ENCODE measurements around the gene ADRB1.

Gene ADRB1

DNA sequence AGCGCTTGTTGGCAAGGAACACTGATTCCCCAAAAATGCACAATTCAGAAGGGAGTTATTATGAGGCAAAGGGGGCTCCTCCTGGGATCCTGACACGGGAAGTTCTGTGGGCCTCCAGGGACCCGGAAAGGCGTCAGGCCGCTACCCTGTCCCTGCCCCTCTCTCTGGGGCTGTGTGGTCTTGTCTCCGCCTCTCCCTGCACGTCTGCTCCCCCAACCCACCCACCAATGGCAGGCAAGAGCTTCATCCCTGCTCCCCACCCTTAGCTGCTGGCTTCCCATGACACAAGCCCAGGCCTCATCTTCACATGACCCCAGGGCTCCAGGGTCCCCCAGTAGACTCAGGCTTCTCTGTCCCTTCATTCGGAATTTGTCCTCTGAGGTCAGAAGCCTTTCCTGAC lies 31.0 kb upstream of the ADRB1 start:
- H3K9ac ChIP-seq (ENCODE audit: low read depth, low read length, poor library complexity, severe bottlenecking): no peak overlapping the region
- no peaks in the 10 kb centered on the region for H3K9me2 ChIP-seq (replicated peaks; ENCODE audit: low read depth, low read length)
- peaks cover 4% of the 10 kb centered on the region; the same call in 1 of the 2 replicates for H3K9me3 ChIP-seq (ENCODE audit: insufficient read depth, low read depth, low read length)
- TF ChIP-seq CTCF (conservative IDR thresholded peaks at IDR 0.05; ENCODE audit: low read length) (no peak), EZH2phosphoT487 (IDR thresholded peaks at IDR 0.05; ENCODE audit: borderline replicate concordance) (no peak)
- H3K4me1 ChIP-seq (ENCODE audit: insufficient read depth, low read length, poor library complexity, severe bottlenecking): peaks cover 3% of the 10 kb centered on the region
- H3K79me2 ChIP-seq (ENCODE audit: insufficient read depth, low read length): no peaks in the 10 kb centered on the region
- H2AFZ ChIP-seq (ENCODE audit: low read length): no peak overlapping the region
- no peak overlapping the region for H3K4me2 ChIP-seq (ENCODE audit: low read depth, low read length, poor library complexity, severe bottlenecking)
- H3K36me3 ChIP-seq (ENCODE audit: insufficient read depth, low read length): no peaks in the 10 kb centered on the region
- H3K4me3 ChIP-seq (ENCODE audit: low read length, poor library complexity, severe bottlenecking): no peak overlapping the region
- H4K20me1 ChIP-seq (ENCODE audit: insufficient read depth, low read length, poor library complexity, severe bottlenecking): no peaks in the 10 kb centered on the region
- no peaks in the 10 kb centered on the region for H3K27me3 ChIP-seq (ENCODE audit: insufficient read depth, low read length, poor library complexity, severe bottlenecking)
- H3F3A ChIP-seq (ENCODE audit: low read depth): no peaks in the 10 kb centered on the region

GRCh38 chr10:114015708-114016107 lies 28.0 kb upstream of the ADRB1 start:
- no peaks in the 10 kb centered on the region for H3K27me3 ChIP-seq (ENCODE audit: insufficient read depth, low read length, poor library complexity, severe bottlenecking)
- peaks cover 8% of the 10 kb centered on the region for H3K4me1 ChIP-seq (ENCODE audit: insufficient read depth, low read length, poor library complexity, severe bottlenecking)
- no peak overlapping the region for H3K9ac ChIP-seq (ENCODE audit: low read depth, low read length, poor library complexity, severe bottlenecking)
- H3K9me3 ChIP-seq (ENCODE audit: insufficient read depth, low read depth, low read length): peaks cover 4% of the 10 kb centered on the region; the same call in 1 of the 2 replicates
- no peaks in the 10 kb centered on the region for H3K36me3 ChIP-seq (ENCODE audit: insufficient read depth, low read length)
- no peaks in the 10 kb centered on the region for H3K9me2 ChIP-seq (replicated peaks; ENCODE audit: low read depth, low read length)
- H4K20me1 ChIP-seq (ENCODE audit: insufficient read depth, low read length, poor library complexity, severe bottlenecking): no peaks in the 10 kb centered on the region
- H3K79me2 ChIP-seq (ENCODE audit: insufficient read depth, low read length): no peaks in the 10 kb centered on the region
- no peak overlapping the region for H3K4me2 ChIP-seq (ENCODE audit: low read depth, low read length, poor library complexity, severe bottlenecking)
- no peak overlapping the region for H3K4me3 ChIP-seq (ENCODE audit: low read length, poor library complexity, severe bottlenecking)
- no peaks in the 10 kb centered on the region for H3F3A ChIP-seq (ENCODE audit: low read depth)
- TF ChIP-seq EZH2phosphoT487 (IDR thresholded peaks at IDR 0.05; ENCODE audit: borderline replicate concordance): no peak
- no peak for TF ChIP-seq CTCF (conservative IDR thresholded peaks at IDR 0.05; ENCODE audit: low read length)
- H2AFZ ChIP-seq (ENCODE audit: low read length): no peak overlapping the region

DNA sequence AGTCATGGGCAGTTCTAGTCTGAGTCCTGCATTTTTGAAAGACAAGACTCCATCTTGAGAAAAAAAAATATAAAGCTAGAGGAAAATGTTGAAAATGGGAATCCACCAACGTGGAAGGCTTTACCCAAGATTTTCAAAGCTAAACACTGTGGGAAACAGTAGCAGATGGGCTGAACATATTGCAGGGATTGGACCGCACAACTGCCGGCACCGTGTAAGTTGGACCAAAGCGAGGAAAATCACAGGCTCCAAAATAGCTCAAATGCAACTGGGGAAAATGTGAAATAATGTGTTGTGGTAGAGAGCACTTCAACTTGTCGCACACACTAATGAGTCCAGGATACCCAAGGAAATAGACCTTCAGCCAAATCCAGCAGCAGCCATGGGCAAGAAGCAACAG lies 26.4 kb upstream of the ADRB1 start:
- Histone ChIP-seq H3K4me2 (ENCODE audit: low read depth, low read length, poor library complexity, severe bottlenecking) (no peak overlapping the region), H3K4me1 (ENCODE audit: insufficient read depth, low read length, poor library complexity, severe bottlenecking) (peaks cover 19% of the 10 kb centered on the region), H3K79me2 (ENCODE audit: insufficient read depth, low read length) (no peaks in the 10 kb centered on the region), H2AFZ (ENCODE audit: low read length) (no peak overlapping the region), H3K36me3 (ENCODE audit: insufficient read depth, low read length) (no peaks in the 10 kb centered on the region), H3K4me3 (ENCODE audit: low read length, poor library complexity, severe bottlenecking) (no peak overlapping the region), H3K9me3 (ENCODE audit: insufficient read depth, low read depth, low read length) (peaks cover 4% of the 10 kb centered on the region; the same call in 1 of the 2 replicates), H3F3A (ENCODE audit: low read depth) (no peaks in the 10 kb centered on the region), H3K27me3 (ENCODE audit: insufficient read depth, low read length, poor library complexity, severe bottlenecking) (no peaks in the 10 kb centered on the region), H3K9ac (ENCODE audit: low read depth, low read length, poor library complexity, severe bottlenecking) (no peak overlapping the region), H4K20me1 (ENCODE audit: insufficient read depth, low read length, poor library complexity, severe bottlenecking) (no peaks in the 10 kb centered on the region), H3K9me2 (replicated peaks; ENCODE audit: low read depth, low read length) (no peaks in the 10 kb centered on the region)
- no peak for TF ChIP-seq EZH2phosphoT487 (IDR thresholded peaks at IDR 0.05; ENCODE audit: borderline replicate concordance)
- TF ChIP-seq CTCF (conservative IDR thresholded peaks at IDR 0.05; ENCODE audit: low read length): no peak

Data from Loucy (cell line).